Ascending aorta (tissue), 2 donors: ENCODE results near the gene TPRG1L. TPM values are rescaled to one million over a fixed set of nuclear protein-coding genes. Genes with fewer than 3 reads are reported as not detected.

Source experiments
- DNase-seq, 2 donors: peaks; one replicate each; pipeline ENCODE4 v3.0.0-alpha.2; 2019; ENCODE audit warnings: low spot score in 2 of 2
- H3K27ac ChIP-seq, 2 donors: fragments of 200-600 bp; sonication (generic); one replicate each; pipeline ENCODE4 v1.5.1; 2016 to 2017; ENCODE audit warnings: mild to moderate bottlenecking in 1 of 2
- H3K27me3 ChIP-seq: fragments of 200-600 bp; sonication (generic); one replicate; pipeline ENCODE4 v1.5.1; 2017
- H3K36me3 ChIP-seq, 2 donors: fragments of 200-600 bp; sonication (generic); one replicate each; pipeline ENCODE4 v1.5.1; 2016
- H3K4me1 ChIP-seq, 2 donors: fragments of 200-600 bp; sonication (generic); one replicate each; pipeline ENCODE4 v1.5.1; 2016 to 2017; ENCODE audit warnings: mild to moderate bottlenecking in 1 of 2
- H3K4me3 ChIP-seq, 2 donors: fragments of 200-600 bp; sonication (generic); one replicate each; pipeline ENCODE4 v1.5.1; 2016 to 2017; ENCODE audit warnings: mild to moderate bottlenecking in 1 of 2
- H3K9me3 ChIP-seq, 2 donors: fragments of 200-600 bp; sonication (generic); one replicate each; pipeline ENCODE4 v1.5.1; 2016
- CTCF ChIP-seq, 3 experiments: fragments of 200-600 bp in 2 of 3; fragments of 450-650 bp in 1 of 3; sonication (generic) in 2 of 3; IDR thresholded peaks; one replicate each; pipeline ENCODE4 v1.5.1; 2016 to 2019; ENCODE audit warnings: antibody characterized with exemption in 3 of 3, mild to moderate bottlenecking in 1 of 3, moderate library complexity in 1 of 3
- intact Hi-C: fragments of 100-400 bp; cut with DNase I; formaldehyde crosslinking; loops from one replicate; pipeline ENCODE4 v1.15.1; 2023
- total RNA-seq: library from RNA; depleted of rRNA; stranded (reverse); fragments of >200 nt; gene quantifications from one replicate; pipeline ENCODE4 v1.1.0, GENCODE V29; 2016

Gene TPRG1L
- total RNA-seq, 1 donor from 2014 or later, result 18.9 TPM

DNA sequence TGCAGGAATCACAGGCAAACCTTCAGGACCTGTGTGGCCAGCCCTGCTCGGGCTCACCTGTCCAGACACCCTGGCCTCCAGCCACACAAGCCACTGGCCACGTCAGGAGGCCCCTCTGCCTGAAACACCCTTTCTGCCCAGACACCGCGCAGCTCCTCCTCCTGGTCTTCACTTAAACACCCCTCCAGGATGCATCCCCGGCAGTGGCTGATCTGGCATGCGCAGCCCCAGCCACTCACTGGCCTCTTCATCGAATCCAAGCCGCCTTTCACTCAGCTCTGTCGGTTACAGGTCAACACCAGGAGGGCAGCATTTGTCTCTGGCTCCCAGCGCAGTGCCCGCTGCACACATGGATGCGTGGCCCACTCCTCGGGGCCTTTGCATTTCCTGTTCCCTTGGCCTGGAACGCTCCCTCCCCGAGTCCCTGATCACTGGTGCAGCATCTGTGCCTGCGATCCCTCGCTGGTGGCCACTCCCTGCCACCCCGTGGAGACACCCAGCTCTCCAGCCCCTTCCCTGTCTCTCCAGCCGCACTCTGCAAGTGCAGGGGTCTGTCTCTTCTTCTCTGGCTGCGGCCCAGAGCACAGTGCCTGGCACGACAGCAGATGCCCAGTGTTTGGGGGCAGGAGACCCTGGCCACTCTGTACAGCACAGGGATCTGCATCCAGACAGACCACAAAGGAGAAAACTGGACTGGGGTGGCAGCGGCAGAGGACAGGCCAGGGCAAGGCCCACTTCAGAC lies 9.4 kb downstream of the TPRG1L start:
- no peak for DNase-seq

GRCh38 chr1:3636080-3636479 lies 11.3 kb downstream of the TPRG1L start:
- Histone ChIP-seq H3K27ac (no peak overlapping the region), H3K4me3 (no peak overlapping the region), H3K36me3 (peaks cover 74 to 96% of the 10 kb centered on the region in 2 donors), H3K27me3 (no peaks in the 10 kb centered on the region), H3K4me1 (no peaks in the 10 kb centered on the region), H3K9me3 (no peaks in the 10 kb centered on the region)
- no peak for TF ChIP-seq CTCF (IDR thresholded peaks at IDR 0.05)
- DNase-seq, result no peak
- intact Hi-C loops, result no loop called here

More for the DNA sequence above, 9.4 kb downstream of the TPRG1L start:
- Histone ChIP-seq H3K4me1 (no peaks in the 10 kb centered on the region), H3K36me3 (peaks cover 80 to 96% of the 10 kb centered on the region in 2 donors), H3K9me3 (no peaks in the 10 kb centered on the region), H3K27ac (no peak overlapping the region), H3K27me3 (no peaks in the 10 kb centered on the region), H3K4me3 (no peak overlapping the region)
- intact Hi-C loops, result no loop called here
- no peak for TF ChIP-seq CTCF (IDR thresholded peaks at IDR 0.05)

DNA sequence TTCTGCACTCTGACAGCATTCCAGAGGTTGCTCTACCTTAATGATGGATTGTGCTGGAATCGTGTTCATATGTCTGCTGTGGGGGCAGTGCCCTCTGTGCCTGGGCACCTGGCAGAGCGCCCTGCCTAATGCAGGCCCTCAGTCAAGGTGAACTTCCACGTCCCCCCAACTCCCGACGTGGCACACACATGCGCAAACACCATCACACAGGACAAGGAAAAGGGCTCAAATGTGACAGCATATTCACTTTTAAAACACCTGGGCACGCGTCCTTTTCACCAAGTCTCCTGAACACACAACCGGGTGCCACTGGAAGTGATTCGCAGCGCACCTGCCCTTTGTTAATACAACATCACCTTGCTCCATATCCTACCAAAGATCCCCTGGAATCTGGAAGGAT lies 11.7 kb downstream of the TPRG1L start:
- Histone ChIP-seq H3K4me3 (no peak overlapping the region), H3K27ac (no peak overlapping the region), H3K9me3 (no peaks in the 10 kb centered on the region), H3K4me1 (no peaks in the 10 kb centered on the region), H3K36me3 (peaks cover 74 to 96% of the 10 kb centered on the region in 2 donors), H3K27me3 (no peaks in the 10 kb centered on the region)
- intact Hi-C loops, result no loop called here
- DNase-seq, result no peak
- no peak for TF ChIP-seq CTCF (IDR thresholded peaks at IDR 0.05)

GRCh38 chr1:3638027-3638426 lies 13.2 kb downstream of the TPRG1L start:
- H3K4me3 ChIP-seq, result no peak overlapping the region
- no peaks in the 10 kb centered on the region for H3K9me3 ChIP-seq
- no peak for TF ChIP-seq CTCF (IDR thresholded peaks at IDR 0.05)
- no peaks in the 10 kb centered on the region for H3K27me3 ChIP-seq
- intact Hi-C loops, result no loop called here
- H3K36me3 ChIP-seq, result peaks cover 65 to 82% of the 10 kb centered on the region in 2 donors
- no peak overlapping the region for H3K27ac ChIP-seq
- H3K4me1 ChIP-seq, result no peaks in the 10 kb centered on the region
- no peak for DNase-seq

GRCh38 chr1:3638676-3639075 lies 13.9 kb downstream of the TPRG1L start:
- Histone ChIP-seq H3K4me1 (no peaks in the 10 kb centered on the region), H3K4me3 (no peak overlapping the region), H3K9me3 (no peaks in the 10 kb centered on the region), H3K36me3 (peaks cover 60 to 76% of the 10 kb centered on the region in 2 donors), H3K27me3 (no peaks in the 10 kb centered on the region), H3K27ac (no peak overlapping the region)
- intact Hi-C loops, result no loop called here
- DNase-seq, result no peak
- no peak for TF ChIP-seq CTCF (IDR thresholded peaks at IDR 0.05)
